ENCODE data around the gene MICAL2.
A peak's percentile ranks its signal among the peaks of the same experiment; 100 is the strongest.

MICAL2 gene

DNA sequence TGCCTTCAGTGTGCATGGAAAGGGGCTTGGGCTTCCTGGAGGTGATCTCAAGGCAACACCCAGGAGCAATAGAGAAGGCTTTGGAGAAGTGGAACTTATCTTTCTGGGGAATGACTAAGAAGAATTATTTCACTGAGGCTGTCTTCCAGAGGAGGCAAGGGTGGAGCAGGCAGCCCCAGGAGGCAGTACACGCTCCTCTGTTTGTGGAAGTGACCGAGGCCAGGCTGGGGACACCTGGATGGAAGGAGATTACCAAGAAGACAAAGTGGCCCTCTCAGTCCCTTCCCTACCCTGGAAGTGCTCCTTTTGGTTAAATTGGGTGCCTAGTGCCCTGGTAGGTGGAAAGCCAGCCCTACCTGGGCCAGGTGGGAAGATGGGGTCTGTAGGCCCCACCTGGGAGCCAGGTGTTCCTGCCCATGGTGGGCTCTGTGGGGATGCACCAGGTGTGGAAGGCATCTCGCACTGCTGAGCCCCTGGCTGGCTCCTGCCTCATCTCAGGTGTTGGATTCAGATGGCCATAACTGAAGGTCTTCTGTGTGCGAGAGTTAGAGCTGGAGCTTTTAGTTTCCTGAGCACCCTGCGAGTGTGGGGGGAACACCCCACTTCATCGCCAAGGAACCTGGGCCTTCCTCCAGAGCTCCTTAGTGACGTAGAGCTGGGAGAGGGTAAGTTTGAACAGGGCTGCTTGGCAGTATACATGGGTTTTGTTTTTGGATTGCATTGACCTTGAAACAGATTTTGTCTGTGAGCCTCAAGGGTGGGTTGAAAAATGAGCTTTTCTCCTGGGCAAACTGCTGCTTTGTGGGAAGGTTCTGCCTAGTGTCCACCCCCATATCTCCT, 46.1 kb downstream of the MICAL2 start:
- DNase-seq (ENCODE audit: low spot score), result no peak

DNA sequence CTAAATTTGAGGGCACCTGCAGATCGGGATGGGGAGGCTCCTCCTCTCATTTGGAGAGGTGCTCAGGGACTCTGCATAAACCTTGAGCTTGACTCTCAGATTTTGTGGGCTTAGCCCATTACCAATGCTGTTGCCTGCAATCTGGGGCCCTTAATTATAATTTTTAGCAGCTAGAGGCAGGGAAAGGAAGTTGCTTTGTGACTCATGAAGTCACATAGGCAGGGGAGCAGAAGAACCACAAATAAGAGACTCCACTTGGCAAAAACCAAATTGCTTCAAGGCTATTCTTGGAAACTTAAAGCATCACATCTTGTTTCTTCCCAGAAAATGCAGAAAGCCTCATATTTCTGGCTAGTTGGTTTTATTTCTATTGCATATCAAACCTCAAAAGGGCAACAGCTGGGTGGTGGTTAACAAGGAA, 46.9 kb downstream of the MICAL2 start:
- no peak for DNase-seq (ENCODE audit: low spot score)

DNA sequence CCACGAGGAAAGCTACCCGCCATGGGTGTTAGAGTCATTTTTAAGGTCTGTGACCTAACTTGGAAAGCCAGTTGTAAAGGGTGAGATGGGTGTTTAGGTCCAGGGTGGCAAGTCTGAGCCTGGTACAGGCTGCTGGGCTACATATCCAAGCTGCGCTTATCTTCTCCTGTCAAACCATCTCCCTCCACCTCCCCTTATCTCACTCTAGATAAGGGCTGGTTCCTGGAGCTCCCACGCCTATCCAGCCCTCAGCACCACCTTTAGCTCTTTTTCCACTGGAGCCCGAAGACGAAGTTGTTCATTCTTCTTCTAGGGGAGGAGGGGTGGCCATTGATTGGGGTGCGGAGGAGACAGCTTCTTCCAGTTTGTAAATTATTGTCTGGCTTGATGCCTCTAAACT, 48.5 kb downstream of the MICAL2 start:
- DNase-seq (ENCODE audit: low spot score), result no peak

DNA sequence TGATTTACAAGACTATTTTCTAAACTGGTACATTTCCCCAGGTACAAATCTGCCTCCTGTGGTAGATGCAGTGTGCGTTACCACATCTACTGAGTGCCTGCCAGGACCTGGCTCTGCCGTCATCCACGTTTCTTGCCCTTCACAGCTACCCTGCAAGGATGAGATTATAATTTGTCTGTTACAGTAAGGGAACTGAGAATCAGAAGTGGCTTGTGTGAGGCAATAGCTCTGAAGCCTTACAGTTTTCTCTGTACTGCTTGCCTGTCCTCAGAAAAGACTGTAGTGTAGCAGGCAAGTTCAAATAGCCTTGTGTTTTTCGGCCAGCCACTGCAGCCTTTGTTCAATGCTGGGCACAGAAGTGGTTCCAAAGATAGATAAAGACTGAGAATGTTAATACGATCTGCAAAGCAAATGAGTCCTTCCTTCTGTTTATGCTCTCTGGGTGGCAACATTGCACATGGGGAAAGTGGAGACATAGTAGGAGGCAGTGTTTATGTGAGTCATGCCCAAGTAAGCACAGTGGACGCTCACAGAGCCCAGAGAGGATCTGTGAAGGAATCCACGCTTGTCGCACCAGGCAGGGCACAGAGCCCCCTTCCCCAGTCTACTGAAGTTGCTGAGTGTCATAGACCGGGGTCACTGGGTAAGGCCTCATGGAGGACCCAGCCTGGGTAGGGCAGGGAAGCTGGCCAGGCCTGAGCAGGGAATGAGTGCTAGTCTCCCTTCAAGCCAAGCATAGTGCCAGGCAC, 49.1 kb downstream of the MICAL2 start:
- peak; percentile 23 for DNase-seq (ENCODE audit: low spot score)

GRCh38 chr11:12160231-12160630, 49.8 kb downstream of the MICAL2 start:
- no peak for DNase-seq (ENCODE audit: low spot score)

DNA sequence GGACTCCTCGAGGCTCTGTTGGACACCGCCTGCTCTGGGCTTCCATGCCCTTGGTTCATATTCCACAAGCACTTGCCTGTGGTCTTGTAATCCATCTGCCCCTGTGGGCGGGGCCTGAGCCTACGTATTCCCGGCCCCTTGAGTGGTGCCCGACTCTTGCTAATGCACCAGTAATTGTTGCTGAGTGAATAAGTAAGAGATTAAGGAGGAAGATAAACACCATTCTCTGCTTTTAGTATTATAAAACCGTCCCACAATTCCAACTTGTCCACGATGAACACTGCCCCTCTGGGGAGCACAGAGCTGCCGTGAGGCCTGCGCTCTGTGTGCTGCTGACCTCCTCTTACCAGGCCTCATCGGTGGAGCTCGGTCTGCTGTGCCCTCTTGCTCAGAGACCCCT, 50.3 kb downstream of the MICAL2 start:
- DNase-seq (ENCODE audit: low spot score), result no peak

DNA sequence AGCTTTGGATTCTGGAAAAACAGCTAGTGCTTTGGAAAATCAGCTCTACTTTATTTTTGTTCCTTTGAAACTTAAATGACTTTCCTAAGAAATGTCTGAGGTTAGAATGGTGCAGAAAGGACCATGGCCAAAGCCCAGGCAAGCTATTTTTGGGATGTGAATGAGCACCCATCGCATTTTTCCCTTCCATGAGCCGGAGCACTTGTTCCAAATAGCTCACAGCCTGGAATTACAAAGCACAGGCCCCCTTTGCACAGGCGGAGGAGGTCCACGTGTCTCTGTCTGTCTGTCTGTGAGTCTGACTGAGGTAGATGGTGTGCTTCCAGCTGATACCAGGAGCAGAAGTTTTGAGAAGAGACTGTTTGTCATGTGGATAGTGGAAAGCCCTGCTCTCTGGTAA, 50.7 kb downstream of the MICAL2 start:
- DNase-seq (ENCODE audit: low spot score), result no peak

- no peak for DNase-seq (ENCODE audit: low spot score)
Measured at GRCh38 chr11:12161603-12162350, 51.4 kb downstream of the MICAL2 start.

GRCh38 chr11:12162652-12163051, 52.3 kb downstream of the MICAL2 start:
- no peak for DNase-seq (ENCODE audit: low spot score)

GRCh38 chr11:12163181-12163941, 53.0 kb downstream of the MICAL2 start:
- no peak for DNase-seq (ENCODE audit: low spot score)

- no peak for DNase-seq (ENCODE audit: low spot score)
Measured at GRCh38 chr11:12164061-12165014, 53.9 kb downstream of the MICAL2 start.

GRCh38 chr11:12165237-12165875, 55.0 kb downstream of the MICAL2 start:
- no peak for DNase-seq (ENCODE audit: low spot score)

- no peak for DNase-seq (ENCODE audit: low spot score)
Measured at GRCh38 chr11:12166299-12167060, 56.1 kb downstream of the MICAL2 start.

GRCh38 chr11:12167061-12168000, 56.9 kb downstream of the MICAL2 start:
- DNase-seq (ENCODE audit: low spot score), result peak; percentile 94

DNA sequence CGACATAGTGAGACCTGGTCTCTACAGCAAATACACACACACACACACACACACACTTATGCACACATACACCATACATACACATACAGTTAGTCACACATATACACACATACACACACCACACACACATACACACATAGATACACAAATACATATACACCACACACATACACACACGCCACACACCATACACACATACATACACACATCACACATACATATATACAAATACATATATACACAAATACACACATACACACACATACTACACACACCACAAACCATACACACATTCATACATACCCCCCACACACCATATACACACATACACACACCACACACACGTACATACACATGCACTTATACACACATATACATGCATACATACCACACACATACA, 57.7 kb downstream of the MICAL2 start:
- no peak for DNase-seq (ENCODE audit: low spot score)

GRCh38 chr11:12169822-12170221, 59.4 kb downstream of the MICAL2 start:
- no peak for DNase-seq (ENCODE audit: low spot score)

DNA sequence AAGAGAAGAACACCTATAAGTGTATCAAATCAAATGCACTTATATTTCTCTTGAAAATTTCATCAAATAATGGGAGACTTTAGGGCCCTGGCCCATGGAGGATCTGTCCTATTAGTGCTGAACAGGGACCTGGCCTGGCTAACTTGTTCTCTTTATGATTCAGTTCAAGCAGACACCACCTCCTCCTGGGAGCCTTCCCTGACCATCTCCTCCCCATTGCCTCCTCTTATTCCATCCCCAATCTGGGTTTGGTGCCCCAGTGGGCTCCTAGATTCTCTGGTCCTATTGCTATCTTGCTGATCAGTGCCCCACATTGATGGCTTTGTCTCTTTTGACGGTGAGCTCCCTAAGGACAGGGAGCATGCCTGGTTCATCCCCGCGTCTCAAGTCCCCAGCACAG, 60.1 kb downstream of the MICAL2 start:
- no peak for DNase-seq (ENCODE audit: low spot score)

- DNase-seq (ENCODE audit: low spot score), result no peak
Measured at GRCh38 chr11:12170984-12171383, 60.6 kb downstream of the MICAL2 start.
